ENCODE measurements around the gene MYLK4. TPM values are rescaled to one million over a fixed set of nuclear protein-coding genes. Genes with fewer than 3 reads are reported as not detected.
"Not testable (repeated sequence)": the region's sequence is repeated elsewhere in the genome, so short reads cannot be mapped to it uniquely, and the experiment has no call there.

Gene MYLK4
- total RNA-seq, 1 experiment from 2014 or later, result 0.93 TPM

DNA sequence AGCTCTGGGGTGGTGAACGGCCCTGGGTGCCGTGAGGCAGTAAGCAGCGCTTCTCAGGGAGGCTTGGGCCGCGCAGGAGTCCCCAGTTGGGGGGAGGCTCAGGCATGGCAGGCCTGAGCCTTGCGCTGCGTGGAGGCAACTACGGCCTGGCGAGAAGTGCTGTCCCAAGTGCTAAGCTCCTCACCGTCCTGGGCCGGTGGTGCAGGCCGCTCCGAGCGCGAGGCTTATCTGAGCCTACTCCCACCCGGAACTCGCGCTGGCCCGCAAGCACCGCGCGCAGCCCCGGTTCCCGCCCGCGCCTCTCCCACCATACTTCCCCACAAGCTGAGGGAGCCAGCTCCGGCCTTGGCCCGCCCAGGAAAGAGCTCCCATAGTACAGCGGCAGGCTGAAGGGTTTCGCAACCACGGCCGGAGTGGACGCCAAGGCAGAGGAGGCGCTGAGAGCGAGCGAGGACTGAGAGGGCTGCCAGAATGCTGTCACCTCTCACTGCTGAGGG is 12.7 kb upstream of the MYLK4 start:
- no peak for DNase-seq (ENCODE audit: unreplicated experiment)
- TF ChIP-seq, protein P1, sequence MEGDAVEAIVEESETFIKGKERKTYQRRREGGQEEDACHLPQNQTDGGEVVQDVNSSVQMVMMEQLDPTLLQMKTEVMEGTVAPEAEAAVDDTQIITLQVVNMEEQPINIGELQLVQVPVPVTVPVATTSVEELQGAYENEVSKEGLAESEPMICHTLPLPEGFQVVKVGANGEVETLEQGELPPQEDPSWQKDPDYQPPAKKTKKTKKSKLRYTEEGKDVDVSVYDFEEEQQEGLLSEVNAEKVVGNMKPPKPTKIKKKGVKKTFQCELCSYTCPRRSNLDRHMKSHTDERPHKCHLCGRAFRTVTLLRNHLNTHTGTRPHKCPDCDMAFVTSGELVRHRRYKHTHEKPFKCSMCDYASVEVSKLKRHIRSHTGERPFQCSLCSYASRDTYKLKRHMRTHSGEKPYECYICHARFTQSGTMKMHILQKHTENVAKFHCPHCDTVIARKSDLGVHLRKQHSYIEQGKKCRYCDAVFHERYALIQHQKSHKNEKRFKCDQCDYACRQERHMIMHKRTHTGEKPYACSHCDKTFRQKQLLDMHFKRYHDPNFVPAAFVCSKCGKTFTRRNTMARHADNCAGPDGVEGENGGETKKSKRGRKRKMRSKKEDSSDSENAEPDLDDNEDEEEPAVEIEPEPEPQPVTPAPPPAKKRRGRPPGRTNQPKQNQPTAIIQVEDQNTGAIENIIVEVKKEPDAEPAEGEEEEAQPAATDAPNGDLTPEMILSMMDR (IDR thresholded peaks at IDR 0.05; ENCODE audit: unreplicated experiment), result no peak
- ChIA-PET POLR2A (interaction anchor here (0.6 to 1.5 kb wide), 5 partner anchors 9 to 654 kb away, joined by 3 to 7 read pairs (median 3); partner anchors contain the start of gene MYLK4), CTCF (interaction anchor here (0.6 to 3.5 kb wide), 4 partner anchors 13 to 1167 kb away, joined by 3 to 21 read pairs (median 4); partner anchors contain the start of gene MYLK4)
- BruUV-seq (replicated peaks), result no TSS peak
- H3K4me1 Mint-ChIP-seq (ENCODE audit: insufficient read depth, unreplicated experiment), result peaks cover 20% of the 10 kb centered on the region
- H3K27me3 Mint-ChIP-seq (ENCODE audit: insufficient read depth, unreplicated experiment), result no peaks in the 10 kb centered on the region
- H3K36me3 Mint-ChIP-seq (ENCODE audit: insufficient read depth, unreplicated experiment), result no peaks in the 10 kb centered on the region
- intact Hi-C loops (cut with micrococcal nuclease), result no loop called here
- H3K4me3 Mint-ChIP-seq (ENCODE audit: unreplicated experiment), result peak overlapping the region; percentile 71
- no peaks in the 10 kb centered on the region for H3K9me3 Mint-ChIP-seq (ENCODE audit: unreplicated experiment)
- H3K27ac Mint-ChIP-seq (ENCODE audit: low read depth, unreplicated experiment), result no peak overlapping the region

DNA sequence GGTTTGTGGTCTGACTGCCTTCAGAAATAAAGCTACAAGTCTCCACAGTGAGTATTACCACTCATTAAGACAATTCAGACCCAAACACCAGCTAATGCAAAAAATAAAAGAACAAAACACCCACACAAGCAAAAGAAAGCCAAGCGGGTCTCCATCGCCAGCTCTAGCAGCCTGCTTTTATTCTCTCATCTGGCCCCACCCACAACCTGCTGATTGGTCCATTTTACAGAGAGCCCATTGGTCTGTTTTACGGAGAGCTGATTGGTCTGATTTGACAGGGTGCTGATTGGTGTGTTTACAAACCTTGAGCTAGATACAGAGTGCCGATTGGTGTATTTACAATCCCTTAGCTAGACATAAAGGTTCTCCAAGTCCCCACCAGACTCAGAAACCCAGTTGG is 12.1 kb upstream of the MYLK4 start:
- H3K36me3 Mint-ChIP-seq (ENCODE audit: insufficient read depth, unreplicated experiment); H3K27me3 Mint-ChIP-seq (ENCODE audit: insufficient read depth, unreplicated experiment); BruUV-seq (replicated peaks); H3K9me3 Mint-ChIP-seq (ENCODE audit: unreplicated experiment); H3K4me3 Mint-ChIP-seq (ENCODE audit: unreplicated experiment); H3K27ac Mint-ChIP-seq (ENCODE audit: low read depth, unreplicated experiment); intact Hi-C loops (cut with micrococcal nuclease); DNase-seq (ENCODE audit: unreplicated experiment): not testable (repeated sequence)
- POLR2A ChIA-PET, result interaction anchor here (0.6 kb wide), 1 partner anchor 297 kb away, joined by 3 read pairs; no protein-coding TSS in a partner anchor
- peaks cover 15% of the 10 kb centered on the region for H3K4me1 Mint-ChIP-seq (ENCODE audit: insufficient read depth, unreplicated experiment)
- CTCF ChIA-PET, result interaction anchor here (0.6 to 3.5 kb wide), 4 partner anchors 12 to 1166 kb away, joined by 3 to 21 read pairs (median 4); partner anchors contain the start of gene MYLK4

DNA sequence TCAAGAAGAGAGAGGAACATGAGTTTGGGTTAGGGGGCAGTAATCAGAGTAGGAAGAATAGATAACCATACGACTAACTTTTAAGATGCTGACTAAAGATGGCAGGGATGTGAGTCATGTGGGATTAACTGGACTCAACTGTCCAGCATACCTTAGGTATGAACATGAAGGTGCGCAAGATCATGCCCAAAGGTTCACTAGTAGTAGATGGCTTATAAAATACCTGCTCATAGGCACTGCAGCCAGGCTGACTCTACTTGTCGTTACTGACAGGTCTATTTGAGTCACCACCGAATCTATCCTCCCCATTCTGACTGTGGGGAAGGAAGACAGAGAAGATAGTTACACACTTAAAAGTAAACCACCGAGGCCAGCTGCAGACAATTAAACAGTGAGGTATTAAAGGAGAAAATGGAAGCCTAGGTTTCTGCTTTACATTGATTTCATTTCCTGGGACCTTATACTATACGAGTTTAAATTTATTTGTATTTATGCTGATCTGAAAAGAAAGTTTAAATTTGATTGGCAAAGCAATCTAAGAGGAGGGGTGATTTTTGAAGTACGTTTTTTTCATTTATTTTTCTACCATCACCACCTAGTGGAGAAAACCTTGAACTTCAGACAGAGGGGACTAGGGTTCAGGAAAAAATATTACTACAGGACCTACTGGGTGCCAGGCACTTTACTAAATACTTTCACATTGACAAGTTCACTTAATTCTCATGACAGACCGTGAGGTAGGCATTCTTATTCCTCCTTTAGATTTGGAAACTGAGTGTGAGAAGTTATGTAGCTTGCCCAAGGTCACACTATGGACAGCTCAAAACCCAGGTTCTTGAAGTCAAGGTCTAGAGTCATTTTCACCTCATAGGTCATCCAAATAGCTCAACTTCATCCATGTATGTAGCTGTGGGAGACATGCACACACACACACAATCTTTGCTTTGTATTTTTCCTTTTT is 10.4 kb upstream of the MYLK4 start:
- peak; percentile 20 for DNase-seq (ENCODE audit: unreplicated experiment)
- Mint-ChIP-seq H3K27me3 (ENCODE audit: insufficient read depth, unreplicated experiment) (no peaks in the 10 kb centered on the region), H3K36me3 (ENCODE audit: insufficient read depth, unreplicated experiment) (no peaks in the 10 kb centered on the region), H3K4me3 (ENCODE audit: unreplicated experiment) (no peak overlapping the region), H3K4me1 (ENCODE audit: insufficient read depth, unreplicated experiment) (peaks cover 4% of the 10 kb centered on the region), H3K27ac (ENCODE audit: low read depth, unreplicated experiment) (no peak overlapping the region), H3K9me3 (ENCODE audit: unreplicated experiment) (no peaks in the 10 kb centered on the region)
- intact Hi-C loops (cut with micrococcal nuclease), result no loop called here
- no TSS peak for BruUV-seq (replicated peaks)
- POLR2A ChIA-PET, result no interaction called here
- CTCF ChIA-PET, result interaction anchor here (0.6 to 3.5 kb wide), 8 partner anchors 9 to 663 kb away, joined by 3 to 21 read pairs (median 3); partner anchors contain the start of gene MYLK4
- TF ChIP-seq, protein P1 (IDR thresholded peaks at IDR 0.05; ENCODE audit: unreplicated experiment), result peak; percentile 11

DNA sequence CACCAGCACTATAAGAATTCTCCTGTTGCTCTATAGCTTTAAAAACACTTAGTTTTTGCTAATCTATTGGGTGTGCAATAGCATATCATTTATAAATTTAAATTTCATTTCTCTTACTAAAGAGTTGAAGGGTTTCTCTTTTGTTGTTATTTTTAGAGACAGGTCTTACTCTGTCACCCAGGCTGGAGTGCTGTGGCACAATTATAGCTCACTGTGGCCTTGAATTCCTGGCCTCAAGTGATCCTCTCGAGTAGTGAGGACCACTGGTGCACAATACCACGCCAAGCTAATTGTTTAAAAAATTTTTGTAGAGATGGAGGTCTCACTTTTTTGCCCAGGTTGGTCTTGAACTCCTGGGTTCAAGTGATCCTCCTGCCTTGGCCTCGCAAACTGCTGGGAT is 8.3 kb upstream of the MYLK4 start:
- TF ChIP-seq, protein P1 (IDR thresholded peaks at IDR 0.05; ENCODE audit: unreplicated experiment), result no peak
- Mint-ChIP-seq H3K4me1 (ENCODE audit: insufficient read depth, unreplicated experiment) (peaks cover 4% of the 10 kb centered on the region), H3K27ac (ENCODE audit: low read depth, unreplicated experiment) (no peak overlapping the region), H3K9me3 (ENCODE audit: unreplicated experiment) (no peaks in the 10 kb centered on the region), H3K4me3 (ENCODE audit: unreplicated experiment) (no peak overlapping the region), H3K36me3 (ENCODE audit: insufficient read depth, unreplicated experiment) (no peaks in the 10 kb centered on the region), H3K27me3 (ENCODE audit: insufficient read depth, unreplicated experiment) (no peaks in the 10 kb centered on the region)
- intact Hi-C loops (cut with micrococcal nuclease), result no loop called here
- CTCF ChIA-PET, result interaction anchor here (0.6 to 3.3 kb wide), 3 partner anchors 9 to 124 kb away, joined by 3 to 17 read pairs (median 3); partner anchors contain the start of gene MYLK4
- BruUV-seq (replicated peaks), result no TSS peak
- POLR2A ChIA-PET, result no interaction called here
- DNase-seq (ENCODE audit: unreplicated experiment), result no peak
